ENCODE results near the gene ZNF195. TPM values are rescaled to one million over a fixed set of nuclear protein-coding genes. Genes with fewer than 3 reads are reported as not detected.

The ZNF195 gene
- total RNA-seq, 1 experiment from 2014 or later: 47.7 TPM

- H3K4me2 ChIP-seq (ENCODE audit: low read length): no peak overlapping the region
- no peaks in the 10 kb centered on the region for H3K27me3 ChIP-seq (ENCODE audit: insufficient read depth, low read length)
- no peaks in the 10 kb centered on the region for H3K9me2 ChIP-seq (ENCODE audit: insufficient read depth)
- ChIA-PET POLR2A (no interaction called here), CTCF (no interaction called here), RAD21 (ENCODE audit: low non-redundant PET in 1 of 2, low total read pairs in 2 of 2, uncharacterized antibody in 2 of 2, unreplicated experiment in 2 of 2) (no interaction called here)
- no TSS peak for BruUV-seq (replicated peaks)
- H3K9me3 ChIP-seq (ENCODE audit: control insufficient read depth in 1 of 2, insufficient read depth in 1 of 2, low read depth in 1 of 2, low read length in 2 of 2): peaks cover 6 to 29% of the 10 kb centered on the region in 2 experiments; a peak in 3 of 4 replicates
- no peak overlapping the region for H3K9ac ChIP-seq (ENCODE audit: low read length)
- no peaks in the 10 kb centered on the region for H3K79me2 ChIP-seq (ENCODE audit: insufficient read depth, low read length)
- ATAC-seq (no peak), DNase-seq (ENCODE audit: low read depth, low spot score) (no peak)
- no peak overlapping the region for H3K27ac ChIP-seq (ENCODE audit: low read depth, low read length)
- H3K36me3 ChIP-seq (ENCODE audit: control insufficient read depth in 1 of 2, insufficient read depth in 2 of 2, low read length in 2 of 2): peaks cover under 1 to 6% of the 10 kb centered on the region in 2 experiments; a peak in 2 of 4 replicates
- intact Hi-C loops (cut with micrococcal nuclease): no loop called here
- TF ChIP-seq EZH2 (IDR thresholded peaks at IDR 0.05) (no peak), ELF1 (IDR thresholded peaks at IDR 0.05; ENCODE audit: borderline replicate concordance, low read depth) (no peak), MAX (IDR thresholded peaks at IDR 0.05) (no peak), SIN3A (IDR thresholded peaks at IDR 0.05; ENCODE audit: low read depth) (no peak), CBX3 (IDR thresholded peaks at IDR 0.05; ENCODE audit: low read depth) (no peak), SRF (IDR thresholded peaks at IDR 0.05; ENCODE audit: low read depth) (no peak), POLR2AphosphoS5 (IDR thresholded peaks at IDR 0.05; ENCODE audit: low read depth, low read length) (no peak), SP1 (IDR thresholded peaks at IDR 0.05; ENCODE audit: low read depth) (no peak), FOSL1 (IDR thresholded peaks at IDR 0.05; ENCODE audit: low read depth) (no peak), CTCF (IDR thresholded peaks at IDR 0.05 in 2 of 3, conservative IDR thresholded peaks at IDR 0.05 in 1 of 3; ENCODE audit: borderline replicate concordance in 1 of 3, insufficient read depth in 1 of 3, low read depth in 2 of 3, low read length in 2 of 3) (no peak), POLR2A (IDR thresholded peaks at IDR 0.05; ENCODE audit: borderline replicate concordance, extremely low read depth, insufficient read depth, insufficient read length) (no peak), ATF3 (IDR thresholded peaks at IDR 0.05) (no peak), RAD21 (IDR thresholded peaks at IDR 0.05; ENCODE audit: low read depth) (no peak), ZFX (IDR thresholded peaks at IDR 0.05) (no peak), EGR1 (IDR thresholded peaks at IDR 0.05; ENCODE audit: low read depth) (no peak), YY1 (IDR thresholded peaks at IDR 0.05; ENCODE audit: extremely low read depth, insufficient replicate concordance, low read depth, low read length) (no peak), JUND (IDR thresholded peaks at IDR 0.05) (no peak), EZH2phosphoT487 (IDR thresholded peaks at IDR 0.05; ENCODE audit: borderline replicate concordance) (no peak), TCF7L2 (IDR thresholded peaks at IDR 0.05; ENCODE audit: borderline replicate concordance, extremely low read depth, insufficient read depth, insufficient read length) (no peak)
- no peak overlapping the region for H3K4me3 ChIP-seq (replicated peaks in 1 of 2; ENCODE audit: low read depth in 1 of 2, low read length in 2 of 2)
- H4K20me1 ChIP-seq (ENCODE audit: insufficient read depth): no peaks in the 10 kb centered on the region
- no peaks in the 10 kb centered on the region for H3K4me1 ChIP-seq (ENCODE audit: control insufficient read depth in 1 of 2, insufficient read depth in 2 of 2, low read length in 2 of 2)
- no peak overlapping the region for H2AFZ ChIP-seq (ENCODE audit: low read depth, low read length, poor library complexity, severe bottlenecking)
These were observed 25.9 kb downstream of the ZNF195 start for GRCh38 chr11:3353066-3353465.

All from HCT116 (cell line).